ENCODE results near the gene SLC24A3.

DNA sequence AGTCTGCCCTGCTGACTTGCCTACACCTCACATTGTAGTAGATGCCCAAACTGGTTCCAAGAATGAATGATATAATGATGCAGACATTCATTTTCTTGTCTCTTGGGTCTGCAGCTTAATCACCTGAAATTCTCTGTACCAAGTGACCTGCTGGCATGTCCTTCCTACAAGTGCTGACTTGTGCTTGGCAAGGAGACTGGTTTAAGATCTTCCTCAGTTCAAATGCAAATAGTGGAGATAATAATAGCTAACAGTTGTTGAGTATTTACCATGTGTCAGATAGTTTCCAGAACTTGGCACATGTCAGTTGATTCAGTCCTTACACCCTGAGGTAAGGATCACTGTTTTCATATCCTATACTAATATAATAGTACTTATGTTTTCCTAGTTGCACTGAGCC is 223.4 kb downstream of the SLC24A3 start:
- TF ChIP-seq POLR2A (IDR thresholded peaks at IDR 0.05) = no peak
- TF ChIP-seq, protein P1, sequence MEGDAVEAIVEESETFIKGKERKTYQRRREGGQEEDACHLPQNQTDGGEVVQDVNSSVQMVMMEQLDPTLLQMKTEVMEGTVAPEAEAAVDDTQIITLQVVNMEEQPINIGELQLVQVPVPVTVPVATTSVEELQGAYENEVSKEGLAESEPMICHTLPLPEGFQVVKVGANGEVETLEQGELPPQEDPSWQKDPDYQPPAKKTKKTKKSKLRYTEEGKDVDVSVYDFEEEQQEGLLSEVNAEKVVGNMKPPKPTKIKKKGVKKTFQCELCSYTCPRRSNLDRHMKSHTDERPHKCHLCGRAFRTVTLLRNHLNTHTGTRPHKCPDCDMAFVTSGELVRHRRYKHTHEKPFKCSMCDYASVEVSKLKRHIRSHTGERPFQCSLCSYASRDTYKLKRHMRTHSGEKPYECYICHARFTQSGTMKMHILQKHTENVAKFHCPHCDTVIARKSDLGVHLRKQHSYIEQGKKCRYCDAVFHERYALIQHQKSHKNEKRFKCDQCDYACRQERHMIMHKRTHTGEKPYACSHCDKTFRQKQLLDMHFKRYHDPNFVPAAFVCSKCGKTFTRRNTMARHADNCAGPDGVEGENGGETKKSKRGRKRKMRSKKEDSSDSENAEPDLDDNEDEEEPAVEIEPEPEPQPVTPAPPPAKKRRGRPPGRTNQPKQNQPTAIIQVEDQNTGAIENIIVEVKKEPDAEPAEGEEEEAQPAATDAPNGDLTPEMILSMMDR (IDR thresholded peaks at IDR 0.05) = no peak
